PFSK-1 (cell line): ENCODE data around the gene ASIC2.

Source experiments
- POLR2AphosphoS5 ChIP-seq: IDR thresholded peaks from 2 replicates; pipeline ENCODE4 v1.6.1; 2012; ENCODE audit warnings: low read depth, mild to moderate bottlenecking, control low read depth, low read length, moderate library complexity
- SIN3A ChIP-seq: IDR thresholded peaks from 2 replicates; pipeline ENCODE4 v1.6.1; 2012; ENCODE audit warnings: mild to moderate bottlenecking, low read length, moderate library complexity, borderline replicate concordance; ENCODE audit not compliant: insufficient read depth
- TAF1 ChIP-seq: IDR thresholded peaks from 2 replicates; pipeline ENCODE4 v1.6.1; 2012; ENCODE audit warnings: low read length, control low read depth, borderline replicate concordance; ENCODE audit not compliant: insufficient read depth

GRCh38 chr17:33038740-33039139, 254.4 kb downstream of the ASIC2 start:
- TF ChIP-seq POLR2AphosphoS5 = no peak
- no peak for TF ChIP-seq TAF1
- no peak for TF ChIP-seq SIN3A
